TTC549 (cell line): Measurements from ENCODE around the gene CCDC136.

Experiments
- FAIRE-seq: peaks from 2 replicates; lab custom pipeline; 2012; peaks lifted over from hg19 to GRCh38; lab: Jason Lieb, UNC

Gene CCDC136

DNA sequence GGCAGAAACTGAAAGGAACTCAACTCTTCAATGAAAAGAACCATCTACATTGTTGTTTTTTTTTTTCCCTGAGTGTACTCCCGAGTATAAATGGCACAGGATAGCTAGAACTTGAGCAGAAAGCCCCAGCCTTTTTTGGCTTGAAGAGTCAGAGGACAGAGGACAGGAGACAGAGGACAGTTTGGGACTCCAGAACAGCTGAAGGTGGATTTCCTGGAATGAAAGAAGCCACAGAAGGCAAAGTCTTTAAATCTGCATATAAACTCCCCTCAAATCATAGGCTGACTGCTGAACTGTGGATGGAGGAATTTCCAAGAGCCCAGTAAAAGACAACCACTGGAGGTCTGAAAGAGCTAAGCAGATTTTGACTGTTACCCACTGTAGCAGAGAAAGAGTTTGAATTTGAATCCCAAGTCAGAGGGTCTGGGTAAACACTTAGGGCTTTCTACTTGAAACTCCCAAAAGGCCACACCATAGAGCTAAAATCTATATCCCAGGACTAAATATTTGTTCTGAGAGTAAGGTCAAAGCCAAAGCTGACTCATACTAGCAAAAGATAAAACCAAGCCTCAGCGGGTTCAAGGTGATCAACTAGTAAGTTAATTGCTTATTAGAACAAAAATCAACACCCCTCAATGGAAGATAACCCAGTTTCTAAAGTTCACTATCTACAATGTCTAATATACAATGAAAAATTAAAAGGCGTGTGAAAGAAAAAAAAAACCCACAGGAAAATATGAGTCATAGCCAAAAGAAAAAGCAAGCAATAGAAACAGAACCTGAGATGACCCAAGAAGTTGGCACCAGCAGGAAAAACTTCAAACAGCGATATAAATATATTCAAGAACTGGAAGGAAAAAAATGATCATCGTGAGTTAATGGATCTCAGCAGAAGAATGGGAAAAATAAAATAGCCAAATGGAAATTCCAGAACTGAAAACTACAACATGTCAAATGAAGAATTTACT, 14.3 kb upstream of the CCDC136 start:
- FAIRE-seq: no peak

DNA sequence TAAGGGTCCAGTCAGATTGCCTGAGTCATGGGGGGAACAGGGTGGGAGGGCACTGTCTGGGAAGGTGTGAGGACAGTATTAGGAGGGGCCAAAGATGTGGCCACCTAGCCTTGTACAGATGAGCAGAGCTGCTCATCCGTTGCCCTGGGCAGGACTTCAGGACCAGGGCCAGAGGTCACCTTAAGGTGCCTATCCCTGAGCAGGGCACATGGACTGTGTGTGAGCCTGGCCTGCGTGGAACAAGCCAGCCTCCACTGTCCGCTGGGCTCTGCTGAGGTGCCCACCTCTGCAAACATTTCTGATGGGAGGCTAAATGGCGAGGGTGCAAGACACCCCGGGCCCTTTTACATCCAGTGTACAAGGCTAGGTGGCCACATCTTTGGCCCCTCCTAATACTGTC, 12.8 kb upstream of the CCDC136 start:
- no peak for FAIRE-seq

DNA sequence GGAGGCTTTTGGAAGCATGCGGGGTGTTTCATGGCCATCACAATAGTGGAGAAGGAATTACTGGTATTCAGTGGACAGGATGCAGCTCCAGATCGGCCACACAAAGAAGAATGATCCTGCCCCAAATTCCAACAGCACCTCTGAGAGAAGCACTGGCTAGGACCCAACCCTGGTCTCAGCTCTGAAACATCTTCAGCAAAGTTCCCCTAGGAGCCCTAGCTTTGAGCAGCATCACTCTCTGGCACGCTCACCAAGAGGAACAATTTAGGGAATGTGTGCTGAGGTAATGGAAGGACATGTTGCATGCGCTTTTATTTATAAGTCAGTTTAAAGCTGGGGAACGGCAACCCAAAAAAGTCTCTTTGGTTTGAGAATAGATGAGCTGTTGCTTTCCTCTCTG, 10.6 kb upstream of the CCDC136 start:
- FAIRE-seq: no peak

DNA sequence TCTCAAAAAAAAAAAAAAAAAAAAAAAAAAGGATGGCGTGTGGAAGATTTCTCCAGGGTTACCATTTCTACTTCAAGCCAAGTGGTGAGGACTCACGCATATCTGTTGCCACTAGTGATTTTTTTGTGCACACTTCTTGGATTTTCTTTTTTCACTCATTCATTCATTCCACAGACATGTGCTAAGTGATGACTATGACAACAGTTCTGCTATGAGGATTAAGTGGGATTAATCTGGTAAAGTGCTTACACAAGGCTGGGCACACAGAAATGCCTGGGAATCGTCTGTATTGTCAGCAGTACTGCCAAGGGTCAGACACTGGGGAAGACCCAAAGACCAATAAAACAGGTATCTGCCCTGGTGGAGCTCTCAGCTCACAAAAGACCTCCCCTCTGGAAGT, 9.9 kb upstream of the CCDC136 start:
- FAIRE-seq: no peak

DNA sequence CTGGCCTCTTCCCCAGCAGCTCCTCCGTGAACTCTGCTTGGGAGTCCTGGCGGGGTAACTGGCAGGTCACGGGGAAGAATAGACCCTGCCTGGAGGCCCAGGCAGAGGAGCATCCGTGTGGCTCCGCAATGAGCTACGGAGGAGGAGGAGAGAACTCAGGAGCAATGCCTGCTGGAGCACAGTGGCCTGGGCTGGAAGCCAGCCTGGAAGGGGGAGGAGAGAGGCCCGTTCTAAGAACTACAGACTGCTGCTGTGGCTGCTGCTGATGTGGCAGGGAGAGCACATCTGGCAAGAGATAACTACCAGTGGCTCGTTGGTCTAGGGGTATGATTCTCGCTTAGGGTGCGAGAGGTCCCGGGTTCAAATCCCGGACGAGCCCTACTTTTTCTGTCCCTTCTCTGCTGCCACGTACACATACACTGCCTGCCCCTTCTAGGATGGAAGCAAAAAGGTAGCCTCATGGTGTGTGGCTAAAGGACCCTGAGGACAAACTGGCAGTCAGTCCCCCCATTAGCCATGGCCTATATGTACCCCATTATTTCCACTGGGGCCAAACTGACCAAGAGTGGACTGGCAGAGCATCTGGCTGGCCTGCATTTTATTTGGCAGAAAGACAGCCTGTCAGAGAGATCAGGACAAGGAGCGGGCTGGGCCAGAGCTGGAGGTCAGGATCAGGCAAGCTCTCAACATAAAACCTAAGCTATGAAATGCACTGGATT, 8.5 kb upstream of the CCDC136 start:
- FAIRE-seq: no peak

DNA sequence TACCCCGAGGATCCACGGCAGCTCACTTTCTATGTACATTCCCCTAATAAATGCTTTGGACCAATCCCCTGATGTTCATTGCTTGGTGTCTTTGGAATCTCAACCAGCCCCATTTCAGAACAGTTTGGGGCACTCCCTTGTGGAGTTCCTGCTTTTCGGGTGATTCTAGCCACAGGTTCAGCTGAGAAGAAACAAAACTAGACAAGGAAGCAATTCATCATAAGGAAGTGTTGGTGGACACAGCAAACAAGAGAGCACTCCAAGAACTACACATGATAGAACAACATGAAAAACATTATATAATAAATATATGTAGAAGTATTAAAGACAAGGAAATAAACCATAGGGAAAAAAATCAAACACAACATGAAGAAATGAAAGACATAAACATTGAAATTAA, 6.0 kb upstream of the CCDC136 start:
- FAIRE-seq: no peak

DNA sequence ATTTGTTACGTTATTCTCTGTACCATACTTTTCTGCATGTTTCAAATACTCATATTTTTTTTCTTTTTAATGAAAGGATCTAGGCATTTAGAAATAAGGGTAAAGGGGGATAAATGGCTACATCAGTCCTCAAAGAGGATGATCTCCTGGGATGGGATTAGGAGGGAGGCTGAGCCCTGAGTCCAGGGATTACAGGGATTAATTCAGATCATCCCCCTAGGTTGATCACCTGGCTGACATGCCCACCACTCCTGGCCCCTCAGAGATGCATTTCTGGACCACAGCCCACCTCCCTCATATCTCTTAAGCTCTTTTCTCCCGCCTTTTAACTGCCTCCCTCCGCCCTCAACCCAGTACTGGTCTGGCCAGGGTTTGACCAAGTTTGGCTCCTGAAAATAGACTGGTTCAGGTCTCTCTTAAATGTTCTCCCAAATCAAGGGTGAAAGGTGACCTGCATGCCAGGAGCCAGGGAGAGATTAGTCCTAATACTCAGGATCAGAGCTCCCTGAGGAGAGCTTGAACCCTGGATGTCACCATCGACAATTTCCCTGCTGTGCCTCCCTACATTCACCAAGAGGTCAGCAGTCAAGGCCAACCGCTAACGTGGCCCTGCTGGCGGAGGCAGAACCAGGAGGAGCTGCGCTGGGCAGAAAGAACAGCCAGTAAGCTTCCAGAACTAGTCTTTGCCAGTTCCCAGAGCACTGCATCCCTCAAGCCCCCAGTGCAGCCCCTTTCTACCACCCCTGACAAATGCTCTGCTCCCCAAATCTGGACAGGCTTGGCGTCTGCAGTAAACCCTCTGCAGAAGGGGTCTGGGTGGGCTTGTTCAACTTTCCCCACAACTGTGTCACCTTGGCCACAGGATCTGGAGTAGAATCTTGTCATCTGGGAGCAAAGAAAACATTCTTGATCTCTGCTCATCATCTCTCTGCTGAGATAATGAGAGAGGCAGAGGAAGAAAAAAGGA, 3.0 kb upstream of the CCDC136 start:
- no peak for FAIRE-seq

DNA sequence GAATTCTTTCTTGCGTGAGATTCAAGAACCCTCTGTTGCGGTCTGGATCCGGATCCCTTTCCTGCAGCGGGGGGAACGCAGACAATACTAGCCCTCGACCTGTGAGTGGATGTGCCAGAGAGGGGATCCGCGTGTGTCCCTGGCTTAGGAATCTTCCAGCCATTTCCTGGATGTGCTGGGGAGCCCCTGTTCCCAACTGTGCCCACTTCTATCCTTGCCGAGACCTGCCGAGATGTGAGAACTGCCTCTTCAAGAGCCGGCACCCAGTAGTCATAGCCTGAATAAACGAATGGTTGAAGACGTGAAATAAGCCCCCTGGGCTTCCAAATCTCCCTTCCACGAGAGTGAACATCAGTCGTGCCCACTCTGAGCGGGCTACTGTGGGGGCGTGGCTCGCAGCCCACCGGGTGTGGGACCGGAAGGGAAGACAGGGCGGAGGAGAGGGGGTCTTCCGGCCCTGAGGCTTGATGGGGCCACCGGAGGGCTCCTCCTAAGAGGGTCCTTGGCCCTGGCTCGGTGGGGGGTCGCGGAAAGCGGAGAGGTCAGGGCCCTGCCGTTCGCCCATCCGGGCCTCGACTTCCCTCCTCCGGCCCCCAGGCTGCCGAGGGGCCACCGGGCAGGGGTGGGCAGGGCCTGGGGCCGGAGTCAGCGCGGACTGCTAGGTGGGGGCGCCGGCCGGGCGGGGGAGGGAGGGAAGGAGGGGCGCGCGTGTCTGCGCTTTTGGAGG, 1.3 kb upstream of the CCDC136 start:
- FAIRE-seq: no peak

DNA sequence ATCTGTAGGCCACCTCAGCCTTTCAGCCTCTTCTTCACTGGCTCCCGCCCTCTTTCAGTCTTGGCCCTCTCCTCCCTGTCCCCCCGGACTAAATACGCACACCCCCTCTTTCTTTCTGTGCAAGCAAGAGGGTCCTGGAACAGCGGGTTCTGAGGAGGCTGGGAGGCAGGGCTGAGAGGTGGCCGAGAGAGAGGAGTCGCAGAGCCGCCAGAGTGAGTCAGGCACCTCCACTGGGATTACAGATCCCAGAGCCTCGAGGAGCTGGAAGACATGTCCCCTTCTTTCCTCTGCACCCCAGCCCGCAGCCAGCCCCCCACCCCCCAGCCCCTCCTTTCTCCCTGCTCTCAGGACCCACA, 182 bp downstream of the CCDC136 start:
- no peak for FAIRE-seq

DNA sequence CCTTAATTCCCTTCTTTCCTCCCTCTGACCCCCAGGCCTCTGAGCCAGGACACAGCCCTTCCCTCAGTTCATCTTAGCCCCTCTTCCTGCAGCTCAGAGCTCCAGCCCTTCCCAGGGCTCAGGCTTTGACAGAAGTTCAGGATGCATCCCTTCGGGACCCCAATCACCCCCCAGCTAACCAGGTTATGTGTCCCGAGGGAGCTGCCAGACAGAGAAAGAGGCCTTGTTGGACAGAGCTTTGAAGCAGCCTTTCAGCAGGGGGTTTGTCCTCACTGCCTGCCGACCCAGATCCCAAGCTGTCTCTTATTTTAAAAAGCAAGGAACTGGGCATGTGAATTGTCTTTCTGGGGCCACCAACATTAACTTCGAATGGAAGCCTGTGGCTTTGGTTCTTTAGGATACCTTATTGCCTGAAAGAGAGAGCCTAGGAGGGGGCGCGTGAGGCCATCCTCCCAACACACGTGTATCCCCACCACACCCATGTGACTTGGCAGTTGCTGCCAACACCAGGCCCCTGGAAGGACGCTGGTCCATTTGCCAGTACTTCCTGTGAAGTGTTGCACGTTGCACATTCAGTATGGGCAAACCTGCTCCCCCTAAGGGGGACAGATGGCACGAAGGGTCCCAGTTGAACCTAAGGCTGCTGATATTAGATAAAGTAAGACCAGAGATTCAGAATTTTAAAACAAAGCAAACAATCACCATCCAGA, 858 bp downstream of the CCDC136 start:
- FAIRE-seq: no peak

DNA sequence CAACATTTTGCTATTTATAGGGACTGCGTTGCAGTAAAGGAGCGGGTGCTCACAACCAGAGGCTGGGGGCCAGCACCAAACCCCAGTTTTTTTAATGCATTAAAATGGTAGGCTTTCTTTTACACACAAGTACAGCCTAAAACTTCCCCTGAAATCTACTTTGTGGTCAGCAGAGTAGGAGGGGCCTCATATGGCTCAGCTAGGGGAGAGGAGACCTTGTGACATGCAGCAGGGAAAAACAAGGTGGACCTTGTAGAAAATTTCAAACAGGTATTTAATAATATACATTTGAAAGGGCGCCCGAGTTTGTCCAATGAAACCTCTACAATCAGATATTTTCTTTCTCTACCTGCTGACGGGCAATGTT, 1.4 kb downstream of the CCDC136 start:
- FAIRE-seq: no peak

DNA sequence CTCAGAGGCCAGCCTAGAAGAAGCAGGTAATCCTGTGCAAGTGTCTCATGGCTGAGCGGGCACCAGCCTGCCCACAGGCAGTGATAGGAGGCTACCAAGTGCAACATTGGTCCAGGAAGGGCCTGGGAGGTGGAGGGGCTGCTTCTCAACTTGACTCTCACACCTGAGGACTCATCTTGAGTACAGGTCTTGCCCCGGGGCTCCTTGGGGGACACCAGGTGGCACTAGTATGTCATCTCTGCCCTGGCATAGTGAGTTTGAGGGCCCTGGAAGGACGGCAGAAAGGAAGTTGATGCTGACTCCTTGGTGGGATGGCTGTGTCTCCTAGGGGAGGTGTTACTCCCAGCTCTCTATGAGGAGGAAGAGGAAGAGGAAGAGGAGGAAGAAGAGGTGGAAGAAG, 2.3 kb downstream of the CCDC136 start:
- FAIRE-seq: no peak

DNA sequence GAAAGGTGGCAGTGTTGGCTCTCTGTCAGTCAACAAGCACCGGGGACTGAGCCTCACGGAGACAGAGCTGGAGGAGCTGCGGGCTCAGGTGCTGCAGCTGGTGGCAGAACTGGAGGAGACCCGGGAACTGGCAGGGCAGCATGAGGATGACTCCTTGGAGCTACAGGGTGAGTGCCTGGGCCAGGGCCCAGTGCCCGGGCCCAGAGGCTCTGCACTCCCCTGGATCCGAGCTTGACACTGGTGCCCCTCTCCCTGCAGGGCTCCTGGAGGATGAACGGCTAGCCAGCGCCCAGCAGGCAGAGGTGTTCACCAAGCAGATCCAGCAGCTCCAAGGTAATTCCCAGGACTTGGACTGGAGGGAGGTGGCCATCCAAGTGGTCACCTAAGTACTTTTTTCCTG, 2.7 kb downstream of the CCDC136 start:
- no peak for FAIRE-seq

DNA sequence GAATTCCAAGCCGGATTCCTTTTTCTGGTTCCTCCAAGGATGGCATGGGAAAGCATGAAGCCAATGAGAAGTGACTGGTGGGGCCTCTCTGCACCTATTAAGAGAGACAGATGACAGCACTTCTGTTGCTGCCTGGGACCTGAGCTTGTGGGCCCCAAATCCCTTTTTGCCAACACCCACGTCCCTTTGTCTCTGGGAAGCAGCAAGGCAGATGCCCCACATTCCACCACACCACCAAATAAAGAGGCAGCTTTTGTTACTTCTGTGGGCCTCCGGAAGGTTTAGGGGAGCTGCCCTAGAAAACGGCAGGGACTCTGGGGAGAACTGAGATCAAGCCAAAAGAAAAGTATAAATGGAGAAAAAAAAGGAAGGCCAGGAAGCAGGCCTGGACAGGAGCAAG, 3.4 kb downstream of the CCDC136 start:
- FAIRE-seq: no peak

DNA sequence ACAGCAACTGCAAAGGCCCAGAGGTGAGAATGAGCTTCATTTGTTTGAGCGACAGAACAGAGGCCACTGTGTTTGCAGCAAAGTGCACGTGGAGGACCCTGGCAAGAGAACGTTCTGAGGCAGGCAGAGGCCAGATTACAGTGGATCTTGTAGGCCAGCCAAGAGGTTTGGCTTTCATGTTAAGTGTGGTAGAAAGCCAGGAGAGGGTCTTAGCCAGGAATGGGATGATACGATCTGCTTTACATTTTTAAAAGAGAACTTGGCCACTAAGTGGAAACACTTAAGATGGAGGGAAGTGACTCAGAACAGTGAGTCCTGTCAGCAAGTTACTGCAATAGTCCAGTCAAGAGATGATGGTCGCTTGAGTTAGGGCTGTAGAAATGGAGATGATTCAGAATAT, 4.6 kb downstream of the CCDC136 start:
- FAIRE-seq: no peak

DNA sequence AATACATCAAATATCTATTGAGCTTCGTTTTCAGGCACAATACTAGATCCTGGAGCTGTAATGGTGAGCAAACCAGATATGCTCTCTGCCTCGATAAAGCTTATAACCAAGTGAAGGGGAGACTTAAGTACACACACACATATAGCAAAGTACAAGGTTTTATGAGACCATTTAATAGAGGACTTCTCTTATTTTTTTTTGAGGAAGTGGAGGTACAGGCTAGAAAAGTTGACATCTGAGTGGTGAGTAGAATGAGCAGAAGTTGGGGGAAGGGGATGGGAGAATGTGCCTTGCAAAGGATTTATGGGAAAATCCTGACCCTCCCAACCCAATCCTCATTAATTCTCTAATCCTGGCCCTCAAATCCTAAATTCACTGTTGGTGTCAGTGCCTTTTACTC, 7.7 kb downstream of the CCDC136 start:
- no peak for FAIRE-seq

DNA sequence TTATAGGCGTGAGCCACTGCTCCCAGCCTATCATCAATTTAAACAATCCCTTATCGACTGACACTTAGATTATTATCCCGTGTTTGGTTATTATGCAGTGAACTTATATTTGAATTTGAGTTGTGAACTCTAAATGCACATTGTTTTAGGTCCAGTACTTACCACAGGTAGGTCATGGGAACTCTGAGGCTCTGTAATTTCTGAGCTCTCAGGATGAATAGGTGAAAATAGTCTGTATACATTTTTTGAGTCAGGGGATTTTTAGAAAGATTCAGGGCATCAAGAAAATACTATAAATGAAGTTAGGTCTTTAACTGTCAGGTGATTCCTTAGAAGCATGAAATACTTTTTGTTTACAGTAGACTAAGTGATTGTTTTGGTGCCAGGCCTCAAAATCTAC, 8.8 kb downstream of the CCDC136 start:
- no peak for FAIRE-seq

DNA sequence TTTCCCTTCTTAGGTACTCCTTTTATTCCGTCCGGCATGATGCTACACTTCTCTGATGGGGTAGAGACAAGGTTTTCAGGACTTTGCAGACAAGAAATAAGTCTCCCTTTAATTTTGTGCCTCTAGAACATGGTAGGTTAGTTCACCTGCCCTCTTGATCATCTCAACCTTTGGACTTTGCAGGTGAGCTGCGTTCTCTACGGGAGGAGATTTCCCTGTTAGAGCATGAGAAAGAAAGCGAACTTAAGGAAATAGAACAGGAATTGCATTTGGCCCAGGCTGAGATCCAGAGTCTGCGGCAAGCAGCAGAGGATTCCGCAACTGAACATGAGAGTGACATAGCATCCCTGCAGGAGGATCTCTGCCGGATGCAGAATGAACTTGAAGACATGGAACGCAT, 9.2 kb downstream of the CCDC136 start:
- no peak for FAIRE-seq

DNA sequence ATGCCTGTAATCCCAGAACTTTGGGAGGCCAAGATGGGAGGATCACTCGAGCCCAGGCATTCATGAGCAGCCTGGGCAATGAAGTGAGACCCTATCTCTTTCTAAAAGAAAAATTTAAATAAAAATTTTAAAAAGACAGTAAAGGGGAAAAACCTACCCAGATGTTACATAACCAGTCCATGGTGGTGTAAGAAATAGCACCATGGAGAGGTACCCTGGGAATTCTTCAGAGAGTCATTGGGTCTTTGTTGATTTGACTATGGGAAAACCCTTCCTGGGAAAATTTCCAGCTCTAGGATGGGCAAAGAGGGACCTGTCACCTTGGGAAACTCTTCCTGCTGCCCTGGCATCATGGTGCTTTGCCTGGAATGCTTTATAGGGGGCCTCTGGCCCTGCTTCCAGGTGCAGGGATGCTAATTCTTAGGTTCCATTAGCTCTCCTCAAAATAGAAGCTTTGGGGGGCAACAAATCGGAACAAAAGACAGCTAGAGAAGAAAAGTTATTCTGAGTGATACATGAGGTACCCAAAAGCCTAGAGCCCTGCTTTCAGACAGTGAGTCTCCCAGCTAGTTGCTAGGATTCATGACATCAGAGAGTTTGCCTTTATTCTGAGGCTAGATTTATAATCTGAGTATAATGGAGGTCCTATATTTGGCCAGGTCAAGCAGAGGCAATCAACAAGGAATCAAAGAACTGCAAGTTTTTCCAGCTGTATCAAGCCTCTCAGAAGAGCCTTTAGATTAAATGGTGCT, 10.1 kb downstream of the CCDC136 start:
- no peak for FAIRE-seq

DNA sequence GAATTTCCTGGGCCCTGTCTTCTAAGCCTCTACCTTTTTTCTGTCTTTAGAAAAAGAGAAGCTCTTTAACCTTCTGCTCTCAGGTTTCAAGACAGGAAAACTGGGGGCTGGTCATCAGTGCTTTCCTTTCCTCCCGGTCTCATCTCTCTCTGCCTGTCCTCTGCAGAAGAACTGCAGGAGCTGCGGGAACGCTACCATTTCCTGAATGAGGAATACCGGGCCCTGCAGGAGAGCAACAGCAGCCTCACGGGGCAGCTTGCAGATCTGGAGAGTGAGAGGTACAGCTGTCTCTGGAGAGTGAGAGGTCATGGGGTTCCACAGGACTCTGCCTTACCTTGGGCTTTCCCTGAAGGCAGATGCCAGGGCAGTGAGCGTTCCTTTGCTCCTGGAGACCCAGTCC, 12.7 kb downstream of the CCDC136 start:
- no peak for FAIRE-seq

DNA sequence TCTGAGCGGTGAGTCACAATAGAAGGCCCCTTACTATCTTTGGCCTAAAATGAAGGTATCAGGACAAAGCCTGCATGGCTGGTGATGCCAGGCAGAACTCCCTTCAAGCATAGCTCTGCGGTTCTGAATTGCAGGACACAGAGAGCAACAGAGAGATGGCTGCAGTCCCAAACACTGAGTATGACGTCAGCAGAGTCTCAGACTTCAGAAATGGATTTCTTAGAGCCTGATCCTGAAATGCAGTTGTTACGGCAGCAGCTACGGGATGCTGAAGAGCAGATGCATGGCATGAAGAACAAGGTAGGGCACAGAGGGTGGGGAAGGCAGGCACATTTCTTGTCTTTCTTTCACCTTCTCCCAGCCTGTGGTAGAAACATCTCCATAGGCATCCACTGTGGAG, 13.5 kb downstream of the CCDC136 start:
- FAIRE-seq: no peak
